ENCODE measurements around the gene ATG10. TPM values are rescaled to one million over a fixed set of nuclear protein-coding genes. Genes with fewer than 3 reads are reported as not detected.

Gene ATG10
- total RNA-seq, 1 experiment from 2014 or later = 10.0 TPM

GRCh38 chr5:82072138-82072537, 100.3 kb downstream of the ATG10 start:
- Mint-ChIP-seq H3K27me3 (ENCODE audit: unreplicated experiment) (no peaks in the 10 kb centered on the region), H3K4me3 (ENCODE audit: low read depth, unreplicated experiment) (no peak overlapping the region), H3K36me3 (ENCODE audit: insufficient read depth, unreplicated experiment) (no peaks in the 10 kb centered on the region), H3K9me3 (ENCODE audit: low read depth, unreplicated experiment) (no peaks in the 10 kb centered on the region), H3K4me1 (ENCODE audit: low read depth, unreplicated experiment) (peaks cover 10% of the 10 kb centered on the region), H3K27ac (ENCODE audit: unreplicated experiment) (no peak overlapping the region)
- no TSS peak for BruUV-seq (replicated peaks)
- DNase-seq = no peak
- intact Hi-C loops (cut with micrococcal nuclease; ENCODE audit: unreplicated experiment) = no loop called here
- no peak for TF ChIP-seq CTCF (IDR thresholded peaks at IDR 0.05; ENCODE audit: unreplicated experiment)
- CTCF ChIA-PET = no interaction called here

GRCh38 chr5:82073179-82073578, 101.4 kb downstream of the ATG10 start:
- no peaks in the 10 kb centered on the region for H3K27me3 Mint-ChIP-seq (ENCODE audit: unreplicated experiment)
- intact Hi-C loops (cut with micrococcal nuclease; ENCODE audit: unreplicated experiment) = no loop called here
- no TSS peak for BruUV-seq (replicated peaks)
- CTCF ChIA-PET = no interaction called here
- no peak overlapping the region for H3K4me3 Mint-ChIP-seq (ENCODE audit: low read depth, unreplicated experiment)
- no peak overlapping the region for H3K27ac Mint-ChIP-seq (ENCODE audit: unreplicated experiment)
- TF ChIP-seq CTCF (IDR thresholded peaks at IDR 0.05; ENCODE audit: unreplicated experiment) = no peak
- H3K4me1 Mint-ChIP-seq (ENCODE audit: low read depth, unreplicated experiment) = peaks cover 10% of the 10 kb centered on the region
- no peaks in the 10 kb centered on the region for H3K9me3 Mint-ChIP-seq (ENCODE audit: low read depth, unreplicated experiment)
- no peak for DNase-seq
- no peaks in the 10 kb centered on the region for H3K36me3 Mint-ChIP-seq (ENCODE audit: insufficient read depth, unreplicated experiment)

GRCh38 chr5:82074950-82075349, 103.1 kb downstream of the ATG10 start:
- no peak for DNase-seq
- no TSS peak for BruUV-seq (replicated peaks)
- TF ChIP-seq CTCF (IDR thresholded peaks at IDR 0.05; ENCODE audit: unreplicated experiment) = no peak

GRCh38 chr5:82077496-82077895, 105.7 kb downstream of the ATG10 start:
- no peak overlapping the region for H3K27ac Mint-ChIP-seq (ENCODE audit: unreplicated experiment)
- intact Hi-C loops (cut with micrococcal nuclease; ENCODE audit: unreplicated experiment) = no loop called here
- DNase-seq = no peak
- peaks cover 3% of the 10 kb centered on the region for H3K9me3 Mint-ChIP-seq (ENCODE audit: low read depth, unreplicated experiment)
- no peak overlapping the region for H3K4me3 Mint-ChIP-seq (ENCODE audit: low read depth, unreplicated experiment)
- no peaks in the 10 kb centered on the region for H3K36me3 Mint-ChIP-seq (ENCODE audit: insufficient read depth, unreplicated experiment)
- TF ChIP-seq CTCF (IDR thresholded peaks at IDR 0.05; ENCODE audit: unreplicated experiment) = no peak
- BruUV-seq (replicated peaks) = no TSS peak
- CTCF ChIA-PET = interaction anchor here (0.6 kb wide), 1 partner anchor 236 kb away, joined by 4 read pairs; no protein-coding TSS in a partner anchor
- peaks cover 10% of the 10 kb centered on the region for H3K4me1 Mint-ChIP-seq (ENCODE audit: low read depth, unreplicated experiment)
- H3K27me3 Mint-ChIP-seq (ENCODE audit: unreplicated experiment) = no peaks in the 10 kb centered on the region

More at GRCh38 chr5:82074950-82075349, 103.1 kb downstream of the ATG10 start:
- Mint-ChIP-seq H3K27me3 (ENCODE audit: unreplicated experiment) (no peaks in the 10 kb centered on the region), H3K4me3 (ENCODE audit: low read depth, unreplicated experiment) (no peak overlapping the region), H3K36me3 (ENCODE audit: insufficient read depth, unreplicated experiment) (no peaks in the 10 kb centered on the region), H3K27ac (ENCODE audit: unreplicated experiment) (no peak overlapping the region), H3K4me1 (ENCODE audit: low read depth, unreplicated experiment) (peaks cover 10% of the 10 kb centered on the region), H3K9me3 (ENCODE audit: low read depth, unreplicated experiment) (peaks cover 3% of the 10 kb centered on the region)
- CTCF ChIA-PET = no interaction called here
- intact Hi-C loops (cut with micrococcal nuclease; ENCODE audit: unreplicated experiment) = no loop called here
